Neuronal stem cell (in vitro differentiated cells): ENCODE data around the gene RELL1.

Experiments
- DNase-seq: peaks from one replicate; pipeline ENCODE4 v3.0.0-alpha.2; 2013; ENCODE audit warnings: low spot score
- H2AFZ ChIP-seq: one replicate; pipeline ENCODE4 v1.6.1; 2013; ENCODE audit warnings: mild to moderate bottlenecking, low read length, inconsistent platforms
- H2AK5ac ChIP-seq: 2 replicates; pipeline ENCODE4 v1.6.1; 2013; ENCODE audit warnings: low read depth, mild to moderate bottlenecking, inconsistent platforms, low read length, moderate library complexity, mixed read lengths
- H2BK120ac ChIP-seq: 2 replicates; pipeline ENCODE4 v1.6.1; 2013; ENCODE audit warnings: low read depth, mild to moderate bottlenecking, inconsistent platforms, low read length, moderate library complexity, mixed read lengths
- H2BK12ac ChIP-seq: one replicate; pipeline ENCODE4 v1.6.1; 2013; ENCODE audit warnings: low read length, inconsistent platforms
- H2BK15ac ChIP-seq: 2 replicates; pipeline ENCODE4 v1.6.1; 2013; ENCODE audit warnings: mild to moderate bottlenecking, low read length, inconsistent platforms, mixed read lengths
- H2BK5ac ChIP-seq: one replicate; pipeline ENCODE4 v1.6.1; 2013; ENCODE audit warnings: inconsistent platforms, mild to moderate bottlenecking, low read length, moderate library complexity
- H3K14ac ChIP-seq: one replicate; pipeline ENCODE4 v1.6.1; 2013; ENCODE audit warnings: low read length, inconsistent platforms
- H3K18ac ChIP-seq: 2 replicates; pipeline ENCODE4 v1.6.1; 2013; ENCODE audit warnings: low read length, inconsistent platforms
- H3K23ac ChIP-seq: 2 replicates; pipeline ENCODE4 v1.6.1; 2013; ENCODE audit warnings: low read depth, mild to moderate bottlenecking, mixed read lengths, low read length, inconsistent platforms; ENCODE audit not compliant: poor library complexity
- H3K27ac ChIP-seq: replicated peaks from 3 replicates; pipeline ENCODE4 v1.5.1; 2013; ENCODE audit warnings: low read length, inconsistent platforms
- H3K27me3 ChIP-seq, 3 experiments: 2 replicates each; pipeline ENCODE4 v1.6.1; 2013; ENCODE audit warnings: low read length in 3 of 3, mild to moderate bottlenecking in 2 of 3, inconsistent platforms in 1 of 3, low read depth in 1 of 3, mixed read lengths in 1 of 3, moderate library complexity in 1 of 3; ENCODE audit not compliant: control insufficient read depth in 3 of 3, insufficient read depth in 3 of 3
- H3K36me3 ChIP-seq, 2 donors: replicated peaks in 1 of 2; 2 replicates each; pipeline ENCODE4 v1.6.1; 2013; ENCODE audit warnings: low read length in 2 of 2; ENCODE audit not compliant: control insufficient read depth in 2 of 2, insufficient read depth in 2 of 2
- H3K4ac ChIP-seq: 2 replicates; pipeline ENCODE4 v1.6.1; 2013; ENCODE audit warnings: inconsistent platforms, mild to moderate bottlenecking, low read length, moderate library complexity
- H3K4me1 ChIP-seq, 2 donors: 1 replicate in 1 of 2; 2 replicates in 1 of 2; pipeline ENCODE4 v1.6.1; 2013; ENCODE audit warnings: low read length in 2 of 2, low read depth in 1 of 2; ENCODE audit not compliant: control insufficient read depth in 2 of 2, insufficient read depth in 1 of 2
- H3K4me2 ChIP-seq: one replicate; pipeline ENCODE4 v1.6.1; 2013; ENCODE audit warnings: mild to moderate bottlenecking, low read length, inconsistent platforms; ENCODE audit not compliant: insufficient read depth, poor library complexity, severe bottlenecking
- H3K4me3 ChIP-seq, 2 donors: 2 replicates each; pipeline ENCODE4 v1.5.1; 2013; ENCODE audit warnings: low read length in 2 of 2, mild to moderate bottlenecking in 2 of 2, inconsistent platforms in 1 of 2, moderate library complexity in 1 of 2
- H3K79me1 ChIP-seq: one replicate; pipeline ENCODE4 v1.6.1; 2013; ENCODE audit warnings: low read depth, mild to moderate bottlenecking, inconsistent platforms, low read length, moderate library complexity
- H3K9ac ChIP-seq: one replicate; pipeline ENCODE4 v1.6.1; 2013; ENCODE audit warnings: mild to moderate bottlenecking, low read depth, low read length, inconsistent platforms; ENCODE audit not compliant: poor library complexity
- H3K9me3 ChIP-seq, 2 donors: replicated peaks in 1 of 2; 2 replicates each; pipeline versions ENCODE3 to v1.6.1; 2013; ENCODE audit warnings: low read length in 2 of 2, mild to moderate bottlenecking in 2 of 2, inconsistent platforms in 1 of 2, low read depth in 1 of 2, mixed read lengths in 1 of 2, moderate library complexity in 1 of 2; ENCODE audit not compliant: control insufficient read depth in 2 of 2, insufficient read depth in 1 of 2
- H4K8ac ChIP-seq: one replicate; pipeline ENCODE4 v1.6.1; 2013; ENCODE audit warnings: low read depth, mild to moderate bottlenecking, inconsistent platforms, low read length, moderate library complexity
- H4K91ac ChIP-seq: one replicate; pipeline ENCODE4 v1.6.1; 2013; ENCODE audit warnings: low read length, low read depth, mild to moderate bottlenecking, inconsistent platforms; ENCODE audit not compliant: poor library complexity
- WGBS, 2 donors: extraction: QIAGEN DNeasy Blood & Tissue Kit; methylation state at CpG; one replicate each; pipeline ENCODE4 v1.1.7; 2013; ENCODE audit warnings: missing lambda C conversion rate in 2 of 2, mixed read lengths in 1 of 2; ENCODE audit not compliant: insufficient read length in 2 of 2, insufficient replicate concordance in 1 of 2; ENCODE audit errors: extremely low coverage in 2 of 2; 5-methylcytosine and 5-hydroxymethylcytosine counted together

RELL1 gene

GRCh38 chr4:37631551-37631950, 54.6 kb downstream of the RELL1 start:
- Histone ChIP-seq H3K4me1 (peaks cover 1 to 8% of the 10 kb centered on the region in 2 donors), H2AK5ac (no peak overlapping the region)
- WGBS, 2 donors: no CpG with 5 or more reads among the region's 2 CpGs

GRCh38 chr4:37629713-37630112, 56.5 kb downstream of the RELL1 start:
- Histone ChIP-seq H3K18ac (no peak overlapping the region), H3K4me3 (no peak overlapping the region), H3K9me3 (no peaks in the 10 kb centered on the region), H3K4me1 (peaks cover 1 to 8% of the 10 kb centered on the region in 2 donors), H3K4ac (no peak overlapping the region), H3K36me3 (peaks cover 4 to 33% of the 10 kb centered on the region in 2 donors), H3K14ac (no peak overlapping the region), H2AFZ (no peak overlapping the region), H3K27ac (no peak overlapping the region), H3K23ac (no peak overlapping the region), H2AK5ac (no peak overlapping the region), H2BK120ac (no peak overlapping the region), H2BK5ac (no peak overlapping the region), H2BK12ac (no peak overlapping the region), H2BK15ac (no peak overlapping the region), H4K91ac (no peak overlapping the region), H3K27me3 (no peaks in the 10 kb centered on the region), H4K8ac (peak overlapping the region; percentile 45), H3K4me2 (no peak overlapping the region), H3K79me1 (no peaks in the 10 kb centered on the region), H3K9ac (no peak overlapping the region)
- WGBS, 2 donors: no CpG with 5 or more reads among the region's 6 CpGs
- no peak for DNase-seq

More at GRCh38 chr4:37631551-37631950, 54.6 kb downstream of the RELL1 start:
- H4K8ac ChIP-seq: no peak overlapping the region
- H3K79me1 ChIP-seq: no peaks in the 10 kb centered on the region
- no peak for DNase-seq
- peaks cover 5 to 39% of the 10 kb centered on the region in 2 donors for H3K36me3 ChIP-seq
- H4K91ac ChIP-seq: no peak overlapping the region
- H3K9me3 ChIP-seq: no peaks in the 10 kb centered on the region
- H2BK12ac ChIP-seq: no peak overlapping the region
- H3K23ac ChIP-seq: no peak overlapping the region
- no peaks in the 10 kb centered on the region for H3K27me3 ChIP-seq
- H3K9ac ChIP-seq: no peak overlapping the region
- H2BK15ac ChIP-seq: no peak overlapping the region
- H3K4me3 ChIP-seq: no peak overlapping the region
- no peak overlapping the region for H3K27ac ChIP-seq
- no peak overlapping the region for H3K18ac ChIP-seq
- no peak overlapping the region for H2BK5ac ChIP-seq
- H3K14ac ChIP-seq: no peak overlapping the region
- no peak overlapping the region for H3K4me2 ChIP-seq
- H2BK120ac ChIP-seq: no peak overlapping the region
- H2AFZ ChIP-seq: no peak overlapping the region
- H3K4ac ChIP-seq: no peak overlapping the region

- no peak overlapping the region for H3K18ac ChIP-seq
- H3K4me2 ChIP-seq: no peak overlapping the region
- no CpG with 5 or more reads among the region's 4 CpGs for WGBS, 2 donors
- H2AFZ ChIP-seq: no peak overlapping the region
- no peak overlapping the region for H2BK5ac ChIP-seq
- no peak overlapping the region for H2BK15ac ChIP-seq
- H4K91ac ChIP-seq: no peak overlapping the region
- H3K4me1 ChIP-seq: peaks cover 1 to 8% of the 10 kb centered on the region in 2 donors
- H2BK120ac ChIP-seq: no peak overlapping the region
- no peak overlapping the region for H3K4me3 ChIP-seq
- no peak overlapping the region for H3K4ac ChIP-seq
- H3K9ac ChIP-seq: no peak overlapping the region
- peaks cover 4 to 27% of the 10 kb centered on the region in 2 donors for H3K36me3 ChIP-seq
- H2AK5ac ChIP-seq: no peak overlapping the region
- no peak overlapping the region for H4K8ac ChIP-seq
- H3K27ac ChIP-seq: no peak overlapping the region
- no peaks in the 10 kb centered on the region for H3K27me3 ChIP-seq
- H3K14ac ChIP-seq: no peak overlapping the region
- no peaks in the 10 kb centered on the region for H3K9me3 ChIP-seq
- no peak overlapping the region for H2BK12ac ChIP-seq
- no peak overlapping the region for H3K23ac ChIP-seq
- DNase-seq: no peak
- no peaks in the 10 kb centered on the region for H3K79me1 ChIP-seq
These were observed 57.1 kb downstream of the RELL1 start for GRCh38 chr4:37628977-37629609.

GRCh38 chr4:37627263-37627662, 58.9 kb downstream of the RELL1 start:
- no peaks in the 10 kb centered on the region for H3K27me3 ChIP-seq
- no peak overlapping the region for H2BK120ac ChIP-seq
- H3K27ac ChIP-seq: no peak overlapping the region
- no peak overlapping the region for H3K9ac ChIP-seq
- H3K4me1 ChIP-seq: peaks cover 1 to 8% of the 10 kb centered on the region in 2 donors
- H2BK15ac ChIP-seq: no peak overlapping the region
- H3K14ac ChIP-seq: no peak overlapping the region
- H3K23ac ChIP-seq: no peak overlapping the region
- H3K4ac ChIP-seq: no peak overlapping the region
- no peak overlapping the region for H2BK12ac ChIP-seq
- no peak overlapping the region for H2AFZ ChIP-seq
- H4K8ac ChIP-seq: no peak overlapping the region
- H3K18ac ChIP-seq: no peak overlapping the region
- WGBS, 2 donors: no CpG with 5 or more reads among the region's 3 CpGs
- no peak overlapping the region for H2BK5ac ChIP-seq
- H3K4me3 ChIP-seq: no peak overlapping the region
- DNase-seq: no peak
- H3K4me2 ChIP-seq: no peak overlapping the region
- H3K9me3 ChIP-seq: no peaks in the 10 kb centered on the region
- H3K79me1 ChIP-seq: no peaks in the 10 kb centered on the region
- H4K91ac ChIP-seq: no peak overlapping the region
- H3K36me3 ChIP-seq: peaks cover 2 to 17% of the 10 kb centered on the region in 2 donors
- no peak overlapping the region for H2AK5ac ChIP-seq
